Stimulated activated CD4-positive, alpha-beta T cell treated with anti-CD3 and anti-CD28 coated beads, Interleukin-2, amount 100 ng/mL, for 24 hours (primary cell): ENCODE results near the gene GOLGA3.
"Not testable (repeated sequence)": the region's sequence is repeated elsewhere in the genome, so short reads cannot be mapped to it uniquely, and the experiment has no call there.

Source experiments
- DNase-seq, 2 donors: peaks; one replicate each; pipeline ENCODE4 v3.0.0-alpha.2; 2020

Gene GOLGA3, protein sequence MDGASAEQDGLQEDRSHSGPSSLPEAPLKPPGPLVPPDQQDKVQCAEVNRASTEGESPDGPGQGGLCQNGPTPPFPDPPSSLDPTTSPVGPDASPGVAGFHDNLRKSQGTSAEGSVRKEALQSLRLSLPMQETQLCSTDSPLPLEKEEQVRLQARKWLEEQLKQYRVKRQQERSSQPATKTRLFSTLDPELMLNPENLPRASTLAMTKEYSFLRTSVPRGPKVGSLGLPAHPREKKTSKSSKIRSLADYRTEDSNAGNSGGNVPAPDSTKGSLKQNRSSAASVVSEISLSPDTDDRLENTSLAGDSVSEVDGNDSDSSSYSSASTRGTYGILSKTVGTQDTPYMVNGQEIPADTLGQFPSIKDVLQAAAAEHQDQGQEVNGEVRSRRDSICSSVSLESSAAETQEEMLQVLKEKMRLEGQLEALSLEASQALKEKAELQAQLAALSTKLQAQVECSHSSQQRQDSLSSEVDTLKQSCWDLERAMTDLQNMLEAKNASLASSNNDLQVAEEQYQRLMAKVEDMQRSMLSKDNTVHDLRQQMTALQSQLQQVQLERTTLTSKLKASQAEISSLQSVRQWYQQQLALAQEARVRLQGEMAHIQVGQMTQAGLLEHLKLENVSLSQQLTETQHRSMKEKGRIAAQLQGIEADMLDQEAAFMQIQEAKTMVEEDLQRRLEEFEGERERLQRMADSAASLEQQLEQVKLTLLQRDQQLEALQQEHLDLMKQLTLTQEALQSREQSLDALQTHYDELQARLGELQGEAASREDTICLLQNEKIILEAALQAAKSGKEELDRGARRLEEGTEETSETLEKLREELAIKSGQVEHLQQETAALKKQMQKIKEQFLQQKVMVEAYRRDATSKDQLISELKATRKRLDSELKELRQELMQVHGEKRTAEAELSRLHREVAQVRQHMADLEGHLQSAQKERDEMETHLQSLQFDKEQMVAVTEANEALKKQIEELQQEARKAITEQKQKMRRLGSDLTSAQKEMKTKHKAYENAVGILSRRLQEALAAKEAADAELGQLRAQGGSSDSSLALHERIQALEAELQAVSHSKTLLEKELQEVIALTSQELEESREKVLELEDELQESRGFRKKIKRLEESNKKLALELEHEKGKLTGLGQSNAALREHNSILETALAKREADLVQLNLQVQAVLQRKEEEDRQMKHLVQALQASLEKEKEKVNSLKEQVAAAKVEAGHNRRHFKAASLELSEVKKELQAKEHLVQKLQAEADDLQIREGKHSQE (N-terminal part only)

DNA sequence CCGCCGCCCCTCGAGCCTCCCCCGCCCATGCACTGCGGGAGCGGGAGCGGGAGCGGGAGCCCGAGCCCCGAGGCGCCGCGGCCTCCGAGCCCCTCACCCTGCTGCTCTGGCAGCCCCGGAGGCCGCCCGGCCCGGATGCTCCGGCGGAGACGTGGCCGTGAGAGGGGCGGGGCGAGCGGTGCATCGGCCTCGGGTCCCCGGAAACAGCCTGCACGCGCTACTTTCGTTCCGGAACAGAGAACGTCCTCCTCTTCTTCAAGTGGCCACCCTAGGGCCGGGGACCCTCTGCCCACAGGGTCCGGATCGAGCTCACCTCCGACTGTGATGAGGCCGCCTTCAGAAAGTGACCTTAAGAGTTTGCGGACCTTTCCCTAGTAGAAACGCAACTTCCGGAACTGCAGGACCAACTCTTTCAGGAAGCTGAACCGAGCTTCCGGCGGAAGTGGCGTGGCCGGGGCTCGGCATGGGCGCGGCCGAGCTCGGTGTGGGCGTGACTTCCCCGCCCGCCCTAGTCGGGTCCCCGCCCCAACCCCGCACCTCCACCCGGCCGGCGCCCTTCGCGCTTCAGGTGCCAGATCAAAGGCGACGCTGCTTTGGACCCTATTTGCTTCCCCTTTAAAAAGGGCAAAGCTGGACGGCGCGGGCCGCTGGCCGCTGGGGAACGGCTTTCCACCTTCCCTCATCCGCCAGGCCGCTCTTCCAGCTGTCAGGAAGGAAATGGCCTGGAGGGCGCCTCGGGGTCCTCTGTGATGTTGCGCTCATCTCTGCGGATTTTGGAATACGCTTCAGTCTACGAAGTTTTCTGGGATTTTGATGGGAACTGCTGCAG is at the start of gene GOLGA3:
Gene GOLGA3, minus strand, starts transcription at position 164 of the 829 bp plus-strand sequence. CDS start 6,741 bp downstream, outside the sequence.
- DNase-seq = peak; percentile 95 to 96

DNA sequence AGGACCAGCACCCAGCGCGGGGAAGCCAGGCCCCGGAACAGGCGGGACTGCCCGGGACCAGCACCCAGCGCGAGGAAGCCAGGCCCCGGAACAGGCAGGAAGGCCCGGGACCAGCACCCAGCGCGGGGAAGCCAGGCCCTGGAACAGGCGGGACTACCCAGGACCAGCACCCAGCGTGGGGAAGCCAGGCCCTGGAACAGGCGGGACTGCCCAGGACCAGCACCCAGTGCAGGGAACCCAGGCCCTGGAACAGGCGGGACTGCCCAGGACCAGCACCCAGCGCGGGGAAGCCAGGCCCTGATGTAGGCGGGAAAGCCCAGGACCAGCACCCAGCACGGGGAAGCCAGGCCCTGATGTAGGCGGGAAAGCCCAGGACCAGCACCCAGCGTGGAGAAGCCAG is 46.0 kb upstream of the GOLGA3 start:
- DNase-seq = not testable (repeated sequence)

DNA sequence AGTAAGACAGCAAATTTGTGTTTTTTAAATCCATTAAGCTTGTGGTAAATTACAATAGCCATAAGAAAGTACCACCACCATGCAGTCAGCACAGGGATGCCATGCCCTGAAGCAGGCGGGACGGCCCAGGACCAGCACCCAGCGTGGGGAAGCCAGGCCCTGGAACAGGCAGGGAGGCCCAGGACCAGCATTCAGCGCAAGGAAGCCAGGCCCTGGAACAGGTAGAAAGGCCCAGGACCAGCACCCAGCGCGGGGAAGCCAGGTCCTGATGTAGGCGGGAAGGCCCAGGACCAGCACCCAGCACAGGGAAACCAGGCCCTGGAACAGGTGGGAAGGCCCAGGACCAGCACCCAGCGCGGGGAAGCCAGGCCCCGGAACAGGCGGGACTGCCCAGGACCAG is 45.5 kb upstream of the GOLGA3 start:
- no peak for DNase-seq

DNA sequence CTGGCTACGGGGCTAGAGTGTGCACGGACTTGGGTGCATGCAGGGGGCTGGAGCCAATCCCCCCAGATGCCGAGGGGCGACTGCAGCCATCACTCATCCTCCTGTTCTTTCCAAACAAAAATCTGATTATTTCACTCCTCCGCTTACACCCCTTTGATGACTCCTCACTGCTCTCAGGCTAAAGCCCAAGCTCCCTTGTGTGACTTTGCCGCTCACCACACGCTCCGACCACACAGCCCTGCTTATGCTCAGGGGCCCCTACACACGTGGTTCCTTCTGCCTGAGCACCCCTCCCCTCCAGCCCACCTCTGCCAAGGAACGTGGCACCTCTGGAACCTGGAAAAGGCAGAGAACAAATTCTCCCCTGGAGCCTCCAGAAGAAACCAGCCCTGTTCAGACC is 45.1 kb upstream of the GOLGA3 start:
- no peak for DNase-seq

DNA sequence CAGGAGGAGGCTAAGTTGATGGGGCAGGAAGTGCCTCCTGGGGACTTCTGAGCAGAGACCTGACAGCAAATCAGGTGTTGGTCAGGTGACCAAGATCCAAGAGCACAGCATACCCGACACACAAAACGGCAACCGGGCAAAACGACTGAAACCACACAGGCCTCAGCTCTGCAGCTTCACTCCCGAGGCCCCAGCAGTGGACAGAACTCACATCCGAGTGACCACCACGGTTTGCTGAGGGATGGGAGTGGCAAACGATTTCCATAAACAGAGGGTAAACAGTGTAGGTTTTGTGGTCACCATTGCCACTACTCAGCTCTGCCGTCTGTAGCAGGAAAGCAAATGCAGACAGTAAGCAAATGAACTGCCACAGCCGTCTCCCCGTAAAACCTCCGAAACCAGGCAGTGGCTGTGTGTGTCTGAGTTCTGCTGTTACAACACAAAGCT is 44.3 kb upstream of the GOLGA3 start:
- DNase-seq = peak in 1 of 2 donors; percentile 26

DNA sequence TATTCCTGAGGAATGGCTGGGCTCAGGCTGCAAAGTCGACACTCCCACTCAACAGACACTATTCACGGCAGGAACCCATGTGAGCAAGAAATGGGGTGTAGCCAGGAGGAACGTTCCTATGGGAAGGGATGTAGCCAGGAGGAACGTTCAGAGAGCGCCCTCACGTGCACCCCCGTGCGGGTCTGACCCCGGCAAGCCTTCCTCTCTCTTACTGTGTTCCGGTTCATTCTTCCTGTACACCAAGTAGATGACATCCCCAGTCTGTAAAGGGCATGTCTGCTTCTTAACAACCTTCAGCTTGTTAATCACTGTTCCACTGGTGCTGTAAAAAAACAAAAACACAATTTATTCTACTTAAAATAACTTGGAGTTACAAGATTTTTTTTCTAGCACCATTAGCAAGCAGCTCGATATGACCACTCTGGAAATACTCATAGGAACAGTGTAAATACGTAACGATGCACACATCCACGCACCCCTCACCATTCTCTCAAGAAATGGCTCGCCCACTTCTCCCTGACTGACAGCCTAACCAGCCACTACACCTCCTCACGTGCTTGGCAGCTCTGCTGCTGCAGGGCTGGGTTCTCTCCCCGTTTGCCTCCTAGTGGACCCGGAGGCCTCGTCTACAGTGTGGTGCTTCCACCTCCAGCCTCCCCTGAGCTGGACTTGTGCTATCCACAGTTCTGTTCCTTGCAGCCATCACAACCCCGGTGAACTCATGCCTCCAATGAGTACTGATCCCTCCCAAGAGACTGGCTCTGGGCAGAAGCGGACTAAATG is 43.6 kb upstream of the GOLGA3 start:
- DNase-seq = no peak

DNA sequence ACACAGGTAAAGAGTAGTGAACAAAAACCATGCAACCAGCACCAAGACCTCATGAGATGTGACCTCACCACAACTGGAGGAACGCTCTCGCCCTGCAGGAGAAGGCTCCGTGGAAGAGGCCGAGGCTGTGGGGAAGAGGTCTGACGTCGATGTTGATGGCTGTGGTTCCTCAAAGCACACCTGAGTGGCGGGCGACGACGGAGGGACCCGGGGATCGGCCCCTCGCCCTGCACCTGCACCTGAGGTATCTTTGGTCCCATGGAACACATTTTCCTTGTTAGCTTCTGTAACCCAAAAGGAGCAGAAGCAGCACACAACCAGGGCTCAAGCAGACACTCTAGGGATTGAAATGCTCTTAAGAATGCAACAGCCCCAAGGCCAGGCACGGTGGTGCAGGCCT is 40.9 kb upstream of the GOLGA3 start:
- DNase-seq = no peak

DNA sequence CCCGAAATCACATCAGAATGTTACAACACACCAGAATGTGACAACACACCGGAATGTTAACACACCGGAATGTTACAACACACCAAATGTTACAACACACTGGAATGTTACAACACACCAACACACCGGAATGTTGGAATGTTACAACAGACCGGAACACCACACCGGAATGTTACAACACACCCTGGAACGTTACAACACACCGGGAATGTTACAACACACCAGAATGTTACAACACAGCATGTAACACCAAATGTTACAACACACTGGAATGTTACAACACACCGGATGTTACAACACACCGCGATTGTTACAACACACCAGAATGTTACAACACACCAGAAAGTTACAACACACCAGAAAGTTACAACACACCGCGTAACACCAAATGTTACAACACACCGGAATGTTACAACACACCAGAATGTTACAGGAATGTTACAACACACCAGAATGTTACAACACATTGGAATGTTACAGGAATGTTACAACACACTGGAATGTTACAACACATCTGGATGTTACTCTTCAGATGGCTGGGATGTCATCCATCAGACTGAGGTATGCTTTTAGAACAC is 37.7 kb upstream of the GOLGA3 start:
- DNase-seq = no peak

DNA sequence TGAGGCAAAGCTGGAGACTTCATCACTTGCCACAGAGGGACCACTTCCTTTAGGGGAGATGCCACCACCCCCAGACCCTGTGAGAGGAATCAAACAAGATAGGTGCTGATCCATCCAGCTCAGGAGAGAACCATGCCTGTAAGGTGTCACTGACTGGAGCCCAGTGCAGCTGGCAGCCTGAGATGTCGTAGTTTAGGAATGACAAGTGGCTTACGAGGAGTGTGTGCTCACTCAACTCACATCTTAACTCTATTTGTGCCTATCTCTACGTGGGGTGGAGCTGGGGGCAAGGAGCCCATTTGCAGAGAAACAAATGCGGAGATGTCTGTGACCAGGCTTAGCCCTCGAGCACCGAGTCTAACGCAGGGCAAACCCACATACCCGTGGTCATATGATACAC is 32.9 kb upstream of the GOLGA3 start:
- DNase-seq = no peak

DNA sequence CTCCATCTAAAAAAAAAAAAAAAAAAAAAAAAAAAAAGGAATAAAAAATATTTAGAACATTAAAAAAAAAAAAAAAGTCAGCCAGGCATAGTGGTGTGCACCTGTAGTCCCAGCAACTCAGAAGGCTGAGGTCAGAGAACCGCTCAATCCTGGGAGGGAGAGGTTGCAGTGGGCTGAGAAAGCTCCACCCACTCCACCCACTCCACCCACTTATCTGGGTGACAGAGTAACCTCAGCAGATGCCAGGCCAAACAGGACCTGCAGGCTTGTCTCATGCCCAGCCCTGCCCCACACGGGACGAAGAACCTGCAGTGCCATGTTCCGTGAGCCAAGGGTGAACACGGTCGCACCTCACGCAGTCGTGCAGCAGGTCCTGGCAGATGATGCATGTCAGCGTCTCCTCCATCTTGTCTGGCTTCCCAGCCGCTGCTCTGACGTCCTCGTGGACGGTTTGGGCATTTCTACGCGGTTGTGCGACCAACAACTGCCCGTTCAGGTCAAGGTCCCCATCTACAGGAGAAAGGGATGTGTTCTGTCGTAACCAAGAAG is 30.1 kb upstream of the GOLGA3 start:
- DNase-seq = no peak

DNA sequence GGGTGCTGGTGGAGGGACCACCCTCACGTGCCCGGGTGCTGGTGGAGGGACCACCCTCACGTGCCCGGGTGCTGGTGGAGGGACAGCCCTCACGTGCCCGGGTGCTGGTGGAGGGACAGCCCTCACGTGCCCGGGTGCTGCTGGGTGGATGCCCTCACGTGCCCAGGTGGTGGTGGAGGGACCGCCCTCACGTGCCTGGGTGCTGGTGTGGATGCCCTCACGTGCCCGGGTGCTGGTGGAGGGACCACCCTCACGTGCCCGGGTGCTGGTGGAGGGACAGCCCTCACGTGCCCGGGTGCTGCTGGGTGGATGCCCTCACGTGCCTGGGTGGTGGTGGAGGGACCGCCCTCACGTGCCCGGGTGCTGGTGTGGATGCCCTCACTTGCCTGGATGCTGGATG is 28.4 kb upstream of the GOLGA3 start:
- not testable (repeated sequence) for DNase-seq

DNA sequence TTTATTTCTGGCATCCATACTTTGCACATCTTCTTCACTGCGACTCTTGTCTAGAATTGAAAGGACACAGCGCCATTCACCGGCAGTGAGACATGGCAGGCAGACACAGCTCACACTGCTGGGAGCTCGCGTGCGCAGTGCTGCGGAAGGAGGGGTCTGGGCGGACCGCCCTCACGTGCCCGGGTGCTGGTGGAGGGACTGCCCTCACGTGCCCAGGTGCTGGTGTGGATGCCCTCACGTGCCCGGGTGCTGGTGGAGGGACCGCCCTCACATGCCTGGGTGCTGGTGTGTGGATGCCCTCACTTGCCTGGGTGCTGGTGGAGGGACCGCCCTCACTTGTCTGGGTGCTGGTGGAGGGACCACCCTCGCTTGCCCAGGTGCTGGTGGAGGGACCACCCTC is 27.9 kb upstream of the GOLGA3 start:
- no peak for DNase-seq

DNA sequence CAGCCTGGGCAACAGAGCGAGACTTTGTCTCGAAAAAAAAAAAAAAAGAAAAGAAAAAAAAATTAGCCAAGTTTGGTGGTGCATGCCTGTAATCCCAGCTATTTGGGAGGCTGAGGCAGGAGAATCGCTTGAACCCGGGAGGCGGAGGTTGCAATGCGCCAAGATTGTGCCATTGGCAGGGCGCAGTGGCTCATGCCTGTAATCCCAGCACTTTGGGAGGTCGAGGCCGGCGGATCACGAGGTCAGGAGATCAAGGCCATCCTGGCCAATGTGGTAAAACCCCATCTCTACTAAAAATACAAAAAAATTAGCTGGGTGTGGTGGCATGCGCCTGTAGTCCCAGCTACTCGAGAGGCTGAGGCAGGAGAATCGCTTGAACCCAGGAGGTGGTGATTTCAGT is 26.5 kb upstream of the GOLGA3 start:
- DNase-seq = not testable (repeated sequence)

DNA sequence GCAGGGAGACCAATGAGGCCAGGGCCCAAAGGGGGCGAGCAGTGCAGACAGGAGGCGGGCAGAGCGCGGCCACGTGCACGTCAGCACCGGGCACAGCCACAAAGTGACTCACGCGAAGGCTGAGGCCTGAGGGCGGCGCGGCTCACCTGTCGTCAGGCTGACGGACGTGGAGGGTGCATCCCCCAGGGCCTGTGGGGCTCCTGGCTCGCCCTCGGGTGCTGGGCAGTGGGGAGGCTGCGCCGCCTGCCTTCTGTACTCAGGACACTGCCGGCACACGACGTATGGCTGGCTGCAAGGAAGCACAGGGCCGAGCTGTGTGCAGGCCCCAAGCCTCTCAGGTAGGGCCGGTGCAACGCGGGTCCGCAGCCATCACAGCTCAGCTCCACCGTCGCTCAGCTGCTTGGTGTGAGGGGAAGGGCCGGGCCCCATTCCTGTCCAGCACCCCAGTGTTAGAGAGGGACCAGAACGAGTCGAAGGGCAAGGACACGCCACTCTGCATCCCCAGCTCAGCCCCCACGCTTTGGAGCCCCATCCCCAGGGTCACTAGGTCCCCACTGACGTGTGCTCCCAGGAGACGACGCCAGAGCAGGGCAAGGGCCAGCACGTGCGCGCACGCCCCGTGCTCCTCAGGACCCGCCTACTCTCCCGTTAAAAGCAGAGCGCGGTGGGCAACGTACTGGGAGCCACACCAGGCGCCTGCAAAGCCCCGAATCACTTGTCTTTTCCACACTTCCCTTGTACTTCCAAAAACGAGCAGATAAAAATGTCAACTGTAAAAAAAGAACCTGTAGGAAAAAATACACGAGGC is 24.8 kb upstream of the GOLGA3 start:
- no peak for DNase-seq

DNA sequence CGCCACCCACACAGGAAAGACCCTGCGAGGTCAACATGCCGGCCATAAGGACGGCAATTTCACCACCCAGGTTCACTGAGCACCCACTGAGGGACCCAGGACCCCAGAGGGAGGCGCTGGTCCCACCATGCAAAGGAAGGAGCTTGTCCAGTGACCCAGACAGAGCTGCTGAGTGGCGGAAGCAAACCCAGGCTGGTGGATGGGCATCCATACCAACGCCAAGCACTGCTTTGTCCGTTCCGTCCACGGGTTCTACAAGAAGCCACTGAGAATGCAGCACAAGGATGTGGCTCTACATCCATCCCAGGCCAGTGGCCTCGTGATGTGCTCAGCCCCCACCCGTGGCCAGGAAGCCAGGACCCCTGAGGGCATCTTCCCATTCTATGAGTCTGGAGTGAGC is 23.8 kb upstream of the GOLGA3 start:
- no peak for DNase-seq

DNA sequence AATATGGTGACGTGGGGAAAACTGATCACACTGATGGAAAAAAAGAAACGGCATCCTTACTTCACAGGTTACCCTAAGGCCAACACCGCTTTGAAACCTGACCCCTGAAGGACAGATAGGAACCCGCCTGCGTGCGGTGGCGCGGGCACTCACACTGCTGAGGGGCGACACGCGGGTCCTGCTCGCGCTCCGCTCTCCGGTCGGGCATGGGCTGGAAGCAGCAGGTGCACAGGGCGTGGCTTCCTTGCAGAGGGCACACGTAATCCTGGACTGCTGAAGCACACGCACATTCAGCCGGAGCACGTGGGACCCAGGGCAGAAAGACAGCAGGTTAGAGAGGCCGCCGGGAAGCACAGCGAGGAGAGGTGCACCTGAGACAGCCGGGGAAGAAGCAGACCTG is 22.8 kb upstream of the GOLGA3 start:
- DNase-seq = no peak

DNA sequence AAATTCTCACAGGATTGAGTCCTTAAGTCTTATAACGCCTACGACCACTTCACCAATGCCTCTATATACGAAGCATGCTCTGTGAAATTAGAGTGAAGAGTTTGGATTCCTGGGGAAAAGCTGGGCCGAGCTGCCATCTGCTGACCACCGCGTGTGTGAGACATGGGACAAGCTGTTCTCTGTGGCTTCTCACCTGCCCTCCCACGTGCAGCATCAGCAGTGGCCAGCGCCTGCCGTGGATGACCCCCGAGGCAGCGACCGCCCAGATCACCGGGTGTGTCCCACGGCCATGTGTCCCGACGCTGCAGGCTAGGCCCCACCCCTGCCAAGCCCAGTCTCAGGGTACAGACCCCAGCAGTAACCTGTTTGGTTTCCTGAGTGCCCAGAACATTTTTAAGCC is 21.6 kb upstream of the GOLGA3 start:
- DNase-seq = no peak

DNA sequence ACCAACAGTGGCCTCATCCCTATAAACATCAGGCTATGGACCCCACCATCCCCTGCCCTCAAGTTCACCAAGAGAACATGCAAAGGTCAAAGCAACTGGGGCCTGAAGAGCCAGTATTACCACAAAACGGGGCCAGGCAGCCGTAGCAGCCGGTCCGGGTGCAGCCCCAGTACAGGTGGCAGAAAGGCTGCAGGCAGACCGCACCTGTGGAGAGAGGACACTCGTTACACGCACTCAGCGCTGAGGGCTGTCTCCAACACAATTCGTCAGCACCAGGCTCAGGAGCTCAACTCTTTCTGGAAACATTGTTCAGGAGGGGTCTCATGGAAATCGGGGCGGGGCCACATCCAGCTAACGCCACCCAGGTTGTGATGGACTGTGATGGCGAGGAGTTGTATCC is 19.9 kb upstream of the GOLGA3 start:
- no peak for DNase-seq
